T-cell (primary cell): Measurements from ENCODE around the gene RCE1. TPM values are rescaled to one million over a fixed set of nuclear protein-coding genes. Genes with fewer than 3 reads are reported as not detected.

Experiments used
- ATAC-seq, 4 experiments: fragments of 200-7000 bp in 3 of 4; fragments of 150-1000 bp in 1 of 4; cut with Tn5 transposase; replicated peaks in 1 of 4; 1 replicate in 3 of 4; 2 replicates in 1 of 4; pipeline ENCODE4 v1.10.0; 2021; ENCODE audit warnings: moderate library complexity in 3 of 4, mild to moderate bottlenecking in 2 of 4, moderate number of reproducible peaks in 1 of 4
- CTCF ChIA-PET, 2 donors: fragments of 300-600 bp; sonication (Branson Sonifier 250); formaldehyde crosslinking; loops; one replicate each; lab custom pipeline; 2022; ENCODE audit warnings: antibody characterized with exemption in 2 of 2; lab: Charles Lee
- POLR2A ChIA-PET, 2 donors: fragments of 300-600 bp; sonication (Branson Sonifier 250); formaldehyde crosslinking; loops; one replicate each; lab custom pipeline; 2022; ENCODE audit warnings: antibody characterized with exemption in 2 of 2; lab: Charles Lee
- DNase-seq, 35 experiments: peaks; one replicate each; pipeline versions ENCODE4 v3.0.0 to v3.0.0-alpha.2; 2013 to 2023
- H3K27ac ChIP-seq: one replicate; pipeline ENCODE4 v1.5.1; 2013; ENCODE audit warnings: low read length
- H3K27me3 ChIP-seq, 2 experiments: replicated peaks in 1 of 2; 1 replicate in 1 of 2; 2 replicates in 1 of 2; pipeline versions ENCODE4 v1.6.1 to v1.7.0; 2013; ENCODE audit warnings: low read length in 1 of 2, mixed read lengths in 1 of 2; ENCODE audit not compliant: control insufficient read depth in 2 of 2, insufficient read depth in 2 of 2; ENCODE audit errors: extremely low read depth in 1 of 2
- H3K36me3 ChIP-seq, 2 donors: 1 replicate in 1 of 2; 2 replicates in 1 of 2; pipeline versions ENCODE4 v1.6.1 to v1.7.0; 2013; ENCODE audit warnings: low read length in 1 of 2; ENCODE audit not compliant: control insufficient read depth in 2 of 2, insufficient read depth in 1 of 2; ENCODE audit errors: extremely low read depth in 1 of 2
- H3K4me1 ChIP-seq, 2 experiments: 1 replicate in 1 of 2; 2 replicates in 1 of 2; pipeline versions ENCODE4 v1.6.1 to v1.7.0; 2013; ENCODE audit warnings: low read length in 2 of 2, mixed read lengths in 1 of 2; ENCODE audit not compliant: insufficient read depth in 2 of 2, control insufficient read depth in 1 of 2; ENCODE audit errors: extremely low read depth in 1 of 2
- H3K4me3 ChIP-seq, 2 donors: 1 replicate in 1 of 2; 2 replicates in 1 of 2; pipeline versions ENCODE4 v1.5.1 to v1.7.0; 2013; ENCODE audit warnings: mild to moderate bottlenecking in 2 of 2, low read length in 1 of 2, moderate library complexity in 1 of 2; ENCODE audit not compliant: control insufficient read depth in 1 of 2; ENCODE audit errors: extremely low read depth in 1 of 2
- H3K9me3 ChIP-seq: 2 replicates; pipeline ENCODE4 v1.7.0; 2013
- H3K27ac Mint-ChIP-seq, 2 donors: one replicate each; pipeline ENCODE4 v1.8.0; 2020 to 2021; ENCODE audit warnings: mild to moderate bottlenecking in 2 of 2, mixed read lengths in 2 of 2
- H3K27me3 Mint-ChIP-seq, 2 donors: one replicate each; pipeline ENCODE4 v1.8.0; 2021 to 2022; ENCODE audit warnings: mixed read lengths in 2 of 2
- H3K36me3 Mint-ChIP-seq: one replicate; pipeline ENCODE4 v1.8.0; 2021; ENCODE audit warnings: mixed read lengths
- H3K4me1 Mint-ChIP-seq, 3 donors: one replicate each; pipeline ENCODE4 v1.8.0; 2020 to 2022; ENCODE audit warnings: mixed read lengths in 3 of 3, mild to moderate bottlenecking in 1 of 3
- H3K4me3 Mint-ChIP-seq, 3 donors: one replicate each; pipeline ENCODE4 v1.8.0; 2020 to 2022; ENCODE audit warnings: mild to moderate bottlenecking in 3 of 3, mixed read lengths in 3 of 3, moderate library complexity in 3 of 3
- H3K9me3 Mint-ChIP-seq, 3 donors: one replicate each; pipeline ENCODE4 v1.8.0; 2020 to 2022; ENCODE audit warnings: mixed read lengths in 3 of 3
- WGBS: methylation state at CpG from one replicate; pipeline ENCODE4 v1.1.5; 2013; ENCODE audit warnings: missing lambda C conversion rate; ENCODE audit not compliant: insufficient coverage; 5-methylcytosine and 5-hydroxymethylcytosine counted together
- total RNA-seq, 35 experiments: library from RNA in 6 of 35; stranded (reverse) in 6 of 35; fragments of 120-200 nt in 1 of 35; gene quantifications; one replicate each; pipeline versions ENCODE4 v1.2.1 to v1.2.4 and lab custom pipeline; 2013 to 2026

Gene RCE1
- total RNA-seq, 5 donors from 2014 or later (not counting 1 experiment from before 2014, with no cell fraction given), result 27.2 to 42.9 (median 34.1) TPM

GRCh38 chr11:66847461-66848232, 4.4 kb downstream of the RCE1 start:
- DNase-seq, result peak in 1 of 35 experiments; percentile 1
- H3K27me3 ChIP-seq, result no peaks in the 10 kb centered on the region
- Mint-ChIP-seq H3K27ac (no peak overlapping the region), H3K4me1 (peaks cover 7 to 24% (median 14%) of the 10 kb centered on the region in 3 donors), H3K9me3 (no peaks in the 10 kb centered on the region), H3K36me3 (peaks cover 10% of the 10 kb centered on the region), H3K4me3 (no peak overlapping the region), H3K27me3 (no peaks in the 10 kb centered on the region)
- peaks cover 6 to 21% of the 10 kb centered on the region in 2 experiments for H3K4me1 ChIP-seq
- no peak overlapping the region for H3K27ac ChIP-seq
- no peaks in the 10 kb centered on the region for H3K9me3 ChIP-seq
- ChIA-PET CTCF (no interaction called here), POLR2A (no interaction called here)
- WGBS, result 94% methylated on average over 9 of the region's 14 CpGs
- no peak for ATAC-seq
- peaks cover 4 to 18% of the 10 kb centered on the region in 2 donors for H3K36me3 ChIP-seq
- H3K4me3 ChIP-seq, result no peak overlapping the region

- H3K9me3 Mint-ChIP-seq, result no peaks in the 10 kb centered on the region
- H3K27ac Mint-ChIP-seq, result no peak overlapping the region
- DNase-seq, result no peak
- ChIA-PET CTCF (no interaction called here), POLR2A (interaction anchor here (0.6 kb wide), 2 partner anchors 54 to 306 kb away, joined by 7 to 9 read pairs; no protein-coding TSS in a partner anchor)
- H3K27me3 Mint-ChIP-seq, result no peaks in the 10 kb centered on the region
- peaks cover 10% of the 10 kb centered on the region for H3K36me3 Mint-ChIP-seq
- no peak for ATAC-seq
- Histone ChIP-seq H3K36me3 (peaks cover 4 to 18% of the 10 kb centered on the region in 2 donors), H3K4me1 (peaks cover 4 to 18% of the 10 kb centered on the region in 2 experiments), H3K4me3 (no peak overlapping the region), H3K9me3 (no peaks in the 10 kb centered on the region), H3K27ac (no peak overlapping the region), H3K27me3 (no peaks in the 10 kb centered on the region)
- peaks cover 4 to 21% (median 11%) of the 10 kb centered on the region in 3 donors for H3K4me1 Mint-ChIP-seq
- H3K4me3 Mint-ChIP-seq, result no peak overlapping the region
- 93% methylated on average over 26 of the region's 28 CpGs for WGBS
Measured at GRCh38 chr11:66848671-66849500, 5.6 kb downstream of the RCE1 start.

GRCh38 chr11:66849501-66850234, 6.4 kb downstream of the RCE1 start:
- H3K27me3 Mint-ChIP-seq, result no peaks in the 10 kb centered on the region
- POLR2A ChIA-PET, result interaction anchor here (0.6 kb wide), 2 partner anchors 54 to 305 kb away, joined by 7 to 9 read pairs; no protein-coding TSS in a partner anchor

GRCh38 chr11:66850235-66850587, 7.0 kb downstream of the RCE1 start:
- H3K4me3 ChIP-seq, result no peak overlapping the region
- H3K4me3 Mint-ChIP-seq, result no peak overlapping the region
- POLR2A ChIA-PET, result no interaction called here
- H3K9me3 Mint-ChIP-seq, result no peaks in the 10 kb centered on the region
- H3K27ac ChIP-seq, result no peak overlapping the region
- H3K4me1 Mint-ChIP-seq, result peaks cover 0 to 9% (median 0%) of the 10 kb centered on the region in 3 donors
- H3K36me3 ChIP-seq, result peaks cover 4 to 11% of the 10 kb centered on the region in 2 donors
- no peak overlapping the region for H3K27ac Mint-ChIP-seq
- no peaks in the 10 kb centered on the region for H3K27me3 ChIP-seq
- ATAC-seq, result no peak
- DNase-seq, result no peak
- peaks cover 0 to 5% of the 10 kb centered on the region in 2 experiments for H3K4me1 ChIP-seq
- peaks cover 5% of the 10 kb centered on the region for H3K36me3 Mint-ChIP-seq
- CTCF ChIA-PET, result no interaction called here
- no peaks in the 10 kb centered on the region for H3K9me3 ChIP-seq
- WGBS, result 99% methylated on average over 10 of the region's 10 CpGs
- H3K27me3 Mint-ChIP-seq, result no peaks in the 10 kb centered on the region

More at GRCh38 chr11:66849501-66850234, 6.4 kb downstream of the RCE1 start:
- peaks cover 10% of the 10 kb centered on the region for H3K36me3 Mint-ChIP-seq
- H3K4me1 Mint-ChIP-seq, result peaks cover 0 to 14% (median 5%) of the 10 kb centered on the region in 3 donors
- CTCF ChIA-PET, result no interaction called here
- Histone ChIP-seq H3K9me3 (no peaks in the 10 kb centered on the region), H3K27me3 (no peaks in the 10 kb centered on the region), H3K27ac (no peak overlapping the region), H3K4me1 (peaks cover 0 to 10% of the 10 kb centered on the region in 2 experiments), H3K4me3 (no peak overlapping the region), H3K36me3 (peaks cover 4 to 16% of the 10 kb centered on the region in 2 donors)
- no peak for DNase-seq
- H3K9me3 Mint-ChIP-seq, result no peaks in the 10 kb centered on the region
- WGBS, result 97% methylated on average over 10 of the region's 22 CpGs
- ATAC-seq, result no peak
- no peak overlapping the region for H3K27ac Mint-ChIP-seq
- no peak overlapping the region for H3K4me3 Mint-ChIP-seq

GRCh38 chr11:66850588-66851238, 7.5 kb downstream of the RCE1 start:
- Mint-ChIP-seq H3K9me3 (no peaks in the 10 kb centered on the region), H3K36me3 (peaks cover 3% of the 10 kb centered on the region), H3K27me3 (no peaks in the 10 kb centered on the region), H3K27ac (no peak overlapping the region), H3K4me1 (peaks cover 3 to 11% (median 4%) of the 10 kb centered on the region in 3 donors), H3K4me3 (no peak overlapping the region)
- Histone ChIP-seq H3K27ac (no peak overlapping the region), H3K9me3 (no peaks in the 10 kb centered on the region), H3K36me3 (peaks cover 3 to 6% of the 10 kb centered on the region in 2 donors), H3K4me1 (peaks cover 0 to 9% of the 10 kb centered on the region in 2 experiments), H3K27me3 (no peaks in the 10 kb centered on the region), H3K4me3 (no peak overlapping the region)
- ChIA-PET POLR2A (no interaction called here), CTCF (no interaction called here)
- WGBS, result 82% methylated on average over 19 of the region's 23 CpGs
- DNase-seq (no peak), ATAC-seq (no peak)
